Vagina (tissue), 2 donors: ENCODE results near the gene TRIM26. TPM values are rescaled to one million over a fixed set of nuclear protein-coding genes. Genes with fewer than 3 reads are reported as not detected.

ENCODE experiments used
- DNase-seq, 2 donors: peaks; one replicate each; pipeline ENCODE4 v3.0.0-alpha.2; 2017; ENCODE audit errors: extremely low spot score in 2 of 2
- H3K27ac ChIP-seq: fragments of 200-600 bp; sonication (generic); one replicate; pipeline ENCODE4 v1.5.1; 2019
- H3K27me3 ChIP-seq: fragments of 200-600 bp; sonication (generic); one replicate; pipeline ENCODE4 v1.5.1; 2019
- H3K36me3 ChIP-seq, 2 donors: fragments of 200-600 bp; sonication (generic); one replicate each; pipeline ENCODE4 v1.5.1; 2017 to 2019
- H3K4me1 ChIP-seq: fragments of 200-600 bp; sonication (generic); one replicate; pipeline ENCODE4 v1.5.1; 2019
- H3K4me3 ChIP-seq, 2 donors: fragments of 200-600 bp; sonication (generic); 1 replicate in 1 of 2; 2 replicates in 1 of 2; pipeline ENCODE4 v1.5.1; 2016 to 2019
- H3K9me3 ChIP-seq: fragments of 200-600 bp; sonication (generic); one replicate; pipeline ENCODE4 v1.5.1; 2019
- POLR2A ChIP-seq, 2 donors: fragments of 450-650 bp; IDR thresholded peaks; one replicate each; pipeline ENCODE4 v1.6.1; 2017; ENCODE audit warnings: antibody characterized with exemption in 2 of 2, mild to moderate bottlenecking in 2 of 2, moderate library complexity in 2 of 2
- POLR2AphosphoS5 ChIP-seq, 2 donors: sonication (generic); formaldehyde crosslinking; IDR thresholded peaks; one replicate each; pipeline ENCODE4 v1.9.0; 2017; ENCODE audit warnings: antibody characterized with exemption in 2 of 2, mild to moderate bottlenecking in 2 of 2, low read depth in 1 of 2; ENCODE audit not compliant: insufficient read depth in 1 of 2
- intact Hi-C: fragments of 100-400 bp; cut with DNase I; formaldehyde crosslinking; loops from one replicate; pipeline ENCODE4 v1.15.1; 2023
- total RNA-seq: library from RNA; depleted of rRNA; stranded (reverse); fragments of >200 nt; gene quantifications from one replicate; pipeline ENCODE4 v1.2.3, GENCODE V29; 2016
- TF ChIP-seq, protein P1 (sequence below), 3 experiments: fragments of 450-650 bp in 2 of 3; fragments of 200-600 bp in 1 of 3; sonication (generic) in 1 of 3; IDR thresholded peaks; one replicate each; pipeline ENCODE4 v1.5.1; 2017 to 2019; ENCODE audit warnings: antibody characterized with exemption in 3 of 3, mild to moderate bottlenecking in 2 of 3, moderate library complexity in 2 of 3

TRIM26 gene
- total RNA-seq, 1 donor from 2014 or later, result 35.4 TPM

DNA sequence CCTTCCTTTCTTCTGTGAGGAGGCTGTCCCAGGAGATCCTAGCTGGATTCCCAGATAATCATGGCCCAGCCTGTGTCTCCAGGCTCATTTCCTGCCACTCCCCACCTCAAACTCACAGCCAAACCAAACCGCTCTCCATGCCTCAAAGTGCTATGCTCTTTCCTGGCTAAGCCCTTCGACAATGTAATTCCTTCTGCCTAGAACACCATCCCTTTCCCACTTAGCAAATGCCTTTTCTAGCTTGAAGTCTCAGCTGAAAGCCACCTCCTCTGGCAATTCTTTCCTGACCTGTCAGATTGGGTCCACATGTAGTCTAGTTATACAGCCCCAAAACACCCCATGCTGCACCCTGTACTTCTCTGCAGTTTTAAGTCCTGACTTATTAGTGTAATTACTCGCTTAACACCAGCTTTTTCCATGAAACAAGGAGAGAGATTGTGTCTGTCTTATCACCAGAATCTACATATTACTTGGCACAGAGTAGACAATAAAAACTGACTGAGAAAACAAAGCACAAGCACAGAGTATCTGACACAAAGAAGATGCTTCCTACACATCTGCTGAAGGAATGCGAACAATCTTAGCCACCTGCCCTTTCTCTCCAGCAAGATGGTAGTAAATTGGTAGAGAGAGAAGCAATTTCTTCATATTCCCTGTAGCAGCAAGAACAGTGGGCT lies 5.4 kb downstream of the TRIM26 start:
- intact Hi-C loops, result no loop called here
- Histone ChIP-seq H3K4me1 (peaks cover 77% of the 10 kb centered on the region), H3K27me3 (no peaks in the 10 kb centered on the region), H3K4me3 (no peak overlapping the region), H3K27ac (peak overlapping the region; percentile 40), H3K36me3 (no peaks in the 10 kb centered on the region), H3K9me3 (no peaks in the 10 kb centered on the region)
- TF ChIP-seq POLR2AphosphoS5 (IDR thresholded peaks at IDR 0.05; ENCODE audit: insufficient read depth in 1 of 2, low read depth in 1 of 2), result no peak
- no peak for TF ChIP-seq POLR2A (IDR thresholded peaks at IDR 0.05)
- TF ChIP-seq, protein P1, sequence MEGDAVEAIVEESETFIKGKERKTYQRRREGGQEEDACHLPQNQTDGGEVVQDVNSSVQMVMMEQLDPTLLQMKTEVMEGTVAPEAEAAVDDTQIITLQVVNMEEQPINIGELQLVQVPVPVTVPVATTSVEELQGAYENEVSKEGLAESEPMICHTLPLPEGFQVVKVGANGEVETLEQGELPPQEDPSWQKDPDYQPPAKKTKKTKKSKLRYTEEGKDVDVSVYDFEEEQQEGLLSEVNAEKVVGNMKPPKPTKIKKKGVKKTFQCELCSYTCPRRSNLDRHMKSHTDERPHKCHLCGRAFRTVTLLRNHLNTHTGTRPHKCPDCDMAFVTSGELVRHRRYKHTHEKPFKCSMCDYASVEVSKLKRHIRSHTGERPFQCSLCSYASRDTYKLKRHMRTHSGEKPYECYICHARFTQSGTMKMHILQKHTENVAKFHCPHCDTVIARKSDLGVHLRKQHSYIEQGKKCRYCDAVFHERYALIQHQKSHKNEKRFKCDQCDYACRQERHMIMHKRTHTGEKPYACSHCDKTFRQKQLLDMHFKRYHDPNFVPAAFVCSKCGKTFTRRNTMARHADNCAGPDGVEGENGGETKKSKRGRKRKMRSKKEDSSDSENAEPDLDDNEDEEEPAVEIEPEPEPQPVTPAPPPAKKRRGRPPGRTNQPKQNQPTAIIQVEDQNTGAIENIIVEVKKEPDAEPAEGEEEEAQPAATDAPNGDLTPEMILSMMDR (IDR thresholded peaks at IDR 0.05), result no peak
- DNase-seq, result no peak

DNA sequence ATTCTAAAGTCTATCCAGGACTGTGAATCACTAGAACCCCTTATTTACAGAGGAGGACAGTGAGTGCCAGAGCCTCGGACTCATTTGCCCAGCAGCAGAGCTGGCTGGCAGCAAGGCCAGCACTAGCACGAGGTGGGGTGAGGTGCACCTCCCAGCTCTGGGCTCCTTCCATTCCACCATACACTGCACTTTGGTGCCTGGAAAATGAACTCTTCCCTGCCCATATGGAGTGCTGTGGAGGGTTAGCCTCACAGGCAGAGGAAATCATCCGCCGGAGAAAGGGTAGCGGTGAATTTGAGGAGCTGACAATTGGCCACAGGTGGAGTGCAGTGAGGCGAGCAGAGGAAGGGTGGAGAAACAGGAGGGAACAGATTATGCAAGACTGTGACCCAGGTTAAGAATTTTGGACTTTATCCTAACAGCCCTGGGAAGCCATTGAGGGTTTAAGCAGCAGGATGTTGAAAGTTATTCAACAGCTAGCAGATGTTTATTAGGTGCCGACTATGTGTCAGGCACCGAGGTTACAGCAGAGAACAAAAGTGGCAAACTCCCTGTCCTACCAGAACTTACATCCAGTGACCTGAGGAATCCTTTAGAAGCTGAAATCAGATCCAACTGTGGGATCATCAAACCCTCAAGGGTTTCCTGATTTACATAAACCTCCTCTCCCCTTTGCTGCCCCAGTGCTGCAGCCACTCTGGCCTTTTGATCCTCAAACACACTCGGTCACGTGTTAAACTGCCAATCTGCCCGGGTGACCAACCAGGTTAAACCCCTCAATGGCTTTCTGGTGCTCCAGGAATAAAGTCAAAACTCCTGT lies 6.2 kb downstream of the TRIM26 start:
- TF ChIP-seq POLR2AphosphoS5 (IDR thresholded peaks at IDR 0.05; ENCODE audit: insufficient read depth in 1 of 2, low read depth in 1 of 2), result peak; percentile 17 to 68
- no peak for TF ChIP-seq POLR2A (IDR thresholded peaks at IDR 0.05)
- Histone ChIP-seq H3K4me1 (peaks cover 78% of the 10 kb centered on the region), H3K4me3 (no peak overlapping the region), H3K36me3 (no peaks in the 10 kb centered on the region), H3K27ac (peak overlapping the region; percentile 40), H3K9me3 (no peaks in the 10 kb centered on the region), H3K27me3 (no peaks in the 10 kb centered on the region)
- intact Hi-C loops, result no loop called here
- DNase-seq, result no peak

DNA sequence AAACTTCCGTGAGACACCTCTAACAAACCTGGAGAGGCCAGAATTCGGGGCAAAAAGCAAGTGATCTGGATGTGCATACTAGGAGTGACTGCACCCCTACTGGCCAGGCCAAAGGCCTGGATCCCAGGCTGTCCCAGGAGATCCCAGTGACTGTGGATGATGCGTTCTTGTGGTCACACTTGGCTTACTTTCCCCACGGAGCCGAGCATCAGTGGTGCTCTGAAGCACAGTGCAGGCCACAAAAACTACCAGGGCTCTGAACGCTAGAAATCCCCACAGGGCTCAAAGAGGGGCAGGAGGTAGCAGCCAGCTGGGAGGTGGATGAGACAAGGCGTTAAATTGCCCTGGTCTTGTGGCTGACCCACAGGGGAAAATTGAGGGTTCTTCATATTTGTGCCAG lies 7.1 kb downstream of the TRIM26 start:
- H3K4me1 ChIP-seq, result peaks cover 78% of the 10 kb centered on the region
- DNase-seq, result no peak
- intact Hi-C loops, result no loop called here
- TF ChIP-seq, protein P1 (IDR thresholded peaks at IDR 0.05), result no peak
- TF ChIP-seq POLR2AphosphoS5 (IDR thresholded peaks at IDR 0.05; ENCODE audit: insufficient read depth in 1 of 2, low read depth in 1 of 2), result no peak
- TF ChIP-seq POLR2A (IDR thresholded peaks at IDR 0.05), result no peak
- no peak overlapping the region for H3K27ac ChIP-seq
- no peaks in the 10 kb centered on the region for H3K9me3 ChIP-seq
- no peaks in the 10 kb centered on the region for H3K27me3 ChIP-seq
- H3K36me3 ChIP-seq, result no peaks in the 10 kb centered on the region
- no peak overlapping the region for H3K4me3 ChIP-seq

DNA sequence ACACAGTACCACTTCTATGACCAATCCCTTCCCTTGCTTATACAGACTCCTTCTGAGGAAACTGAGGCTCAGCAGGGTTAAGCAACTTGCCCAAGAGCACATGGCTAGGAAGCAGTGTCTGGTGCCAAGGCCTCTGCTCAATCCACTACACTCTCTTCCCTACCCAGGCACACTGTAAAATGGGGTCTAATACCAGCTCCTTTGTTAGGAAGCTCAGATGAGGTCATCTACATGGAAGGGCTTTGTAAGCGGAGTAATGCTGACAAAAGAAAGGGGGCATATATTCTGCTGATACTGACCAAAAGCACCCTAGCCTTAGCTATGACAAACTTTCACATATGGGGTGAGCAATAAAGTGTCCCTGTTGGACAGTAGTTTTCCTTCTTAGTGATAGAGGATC lies 9.1 kb downstream of the TRIM26 start:
- DNase-seq, result no peak
- Histone ChIP-seq H3K4me3 (no peak overlapping the region), H3K36me3 (peaks cover 0 to 13% of the 10 kb centered on the region in 2 donors), H3K4me1 (peaks cover 68% of the 10 kb centered on the region), H3K27ac (no peak overlapping the region), H3K9me3 (no peaks in the 10 kb centered on the region), H3K27me3 (no peaks in the 10 kb centered on the region)
- TF ChIP-seq POLR2AphosphoS5 (IDR thresholded peaks at IDR 0.05; ENCODE audit: insufficient read depth in 1 of 2, low read depth in 1 of 2) (no peak), POLR2A (IDR thresholded peaks at IDR 0.05) (no peak)
- TF ChIP-seq, protein P1 (IDR thresholded peaks at IDR 0.05), result no peak
- intact Hi-C loops, result no loop called here

DNA sequence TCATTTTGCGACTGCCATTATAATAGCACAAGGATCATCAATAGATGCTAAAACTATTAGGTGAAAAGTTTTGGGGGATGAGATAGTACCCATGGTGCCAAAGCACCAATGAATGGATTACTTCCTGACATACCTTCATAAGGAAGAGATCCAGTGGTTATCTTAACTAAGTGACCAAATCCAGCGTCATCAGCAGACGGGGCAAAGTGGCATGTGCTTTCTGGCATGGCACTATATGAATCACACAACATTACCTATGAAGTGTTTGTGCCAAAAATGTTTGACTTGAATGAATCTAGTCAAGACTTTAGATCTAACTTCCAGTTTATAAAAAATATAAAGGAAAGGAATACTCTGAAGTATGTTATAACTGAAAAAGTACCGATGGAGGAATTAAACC lies 10.8 kb downstream of the TRIM26 start:
- H3K4me3 ChIP-seq, result no peak overlapping the region
- peaks cover 55% of the 10 kb centered on the region for H3K4me1 ChIP-seq
- H3K9me3 ChIP-seq, result no peaks in the 10 kb centered on the region
- TF ChIP-seq POLR2AphosphoS5 (IDR thresholded peaks at IDR 0.05; ENCODE audit: insufficient read depth in 1 of 2, low read depth in 1 of 2), result no peak
- TF ChIP-seq, protein P1 (IDR thresholded peaks at IDR 0.05), result no peak
- no peak for TF ChIP-seq POLR2A (IDR thresholded peaks at IDR 0.05)
- no peak overlapping the region for H3K27ac ChIP-seq
- no peak for DNase-seq
- no peaks in the 10 kb centered on the region for H3K27me3 ChIP-seq
- peaks cover 0 to 30% of the 10 kb centered on the region in 2 donors for H3K36me3 ChIP-seq
- intact Hi-C loops, result no loop called here
